Parietal lobe (tissue), 1 donor: ENCODE data around the gene SLC9A6. TPM values are rescaled to one million over a fixed set of nuclear protein-coding genes. Genes with fewer than 3 reads are reported as not detected.

Source experiments
- total RNA-seq: library from RNA; depleted of rRNA; stranded (reverse); fragments of >200 nt; gene quantifications from one replicate; pipeline ENCODE4 v1.2.3, GENCODE V29; 2014

SLC9A6 gene
- total RNA-seq: 95.2 TPM

GRCh38 chrX:135985157-135985972 is at the start of gene SLC9A6:
Gene SLC9A6, plus strand, starts transcription at chrX:135985435. Its CDS starts 224 bp downstream, at chrX:135985659.

GRCh38 chrX:135973548-135974278 is 11.5 kb upstream of the SLC9A6 start, which contains the start of gene MMGT1:
Gene MMGT1, minus strand, starts transcription at chrX:135973988. Its CDS starts 313 bp downstream, at chrX:135973675.

Other genes with a start within 250 kb of the SLC9A6 start
- gene CT45A3, start 217.2 kb upstream of the SLC9A6 start, total RNA-seq: not detected
- gene CT45A5, start 199.9 kb upstream of the SLC9A6 start, total RNA-seq: not detected
- not detected for gene CT45A6, start 182.6 kb upstream of the SLC9A6 start, total RNA-seq
- gene CT45A2, start 165.4 kb upstream of the SLC9A6 start, total RNA-seq: not detected
- not detected for gene CT45A7, start 148.2 kb upstream of the SLC9A6 start, total RNA-seq
- not detected for gene CT45A8, start 130.9 kb upstream of the SLC9A6 start, total RNA-seq
- not detected for gene CT45A9, start 113.6 kb upstream of the SLC9A6 start, total RNA-seq
- gene CT45A10, start 92.0 kb upstream of the SLC9A6 start, total RNA-seq: not detected
- not detected for gene SAGE1, start 91.7 kb upstream of the SLC9A6 start, total RNA-seq
- gene MMGT1, start 11.4 kb upstream of the SLC9A6 start, total RNA-seq: 16.9 TPM
- gene FHL1, start 162.1 kb downstream of the SLC9A6 start, total RNA-seq: 163 TPM